22Rv1 (cell line): Measurements from ENCODE around the gene CFAP141.

Experiments used
- CTCF ChIP-seq: fragments of 450-650 bp; IDR thresholded peaks from 2 replicates; pipeline ENCODE4 v1.5.1; 2017; ENCODE audit warnings: mild to moderate bottlenecking
- ZFX ChIP-seq: fragments of 450-650 bp; IDR thresholded peaks from 2 replicates; pipeline ENCODE4 v1.6.1; 2017; ENCODE audit warnings: antibody characterized with exemption, borderline replicate concordance

- TF ChIP-seq CTCF (no peak), ZFX (no peak)
These were observed 14.1 kb downstream of the CFAP141 start, which contains the start of gene TPM3 for GRCh38 chr1:154191990-154192461.
